Dedifferentiated amniotic fluid mesenchymal stem cell (primary cell): ENCODE results near the gene ASL.
"Not testable (repeated sequence)": the region's sequence is repeated elsewhere in the genome, so short reads cannot be mapped to it uniquely, and the experiment has no call there.

Experiments
- DNase-seq: peaks from one replicate; pipeline ENCODE4 v3.0.0-alpha.2; 2016; ENCODE audit errors: extremely low spot score

The ASL gene

GRCh38 chr7:66075590-66076461, at the start of gene ASL:
ASL (plus strand) TSS chr7:66075819; CDS start chr7:66076082, 263 bp downstream.
- peak; percentile 85 for DNase-seq

GRCh38 chr7:66028342-66028741, 47.3 kb upstream of the ASL start:
- DNase-seq = not testable (repeated sequence)

DNA sequence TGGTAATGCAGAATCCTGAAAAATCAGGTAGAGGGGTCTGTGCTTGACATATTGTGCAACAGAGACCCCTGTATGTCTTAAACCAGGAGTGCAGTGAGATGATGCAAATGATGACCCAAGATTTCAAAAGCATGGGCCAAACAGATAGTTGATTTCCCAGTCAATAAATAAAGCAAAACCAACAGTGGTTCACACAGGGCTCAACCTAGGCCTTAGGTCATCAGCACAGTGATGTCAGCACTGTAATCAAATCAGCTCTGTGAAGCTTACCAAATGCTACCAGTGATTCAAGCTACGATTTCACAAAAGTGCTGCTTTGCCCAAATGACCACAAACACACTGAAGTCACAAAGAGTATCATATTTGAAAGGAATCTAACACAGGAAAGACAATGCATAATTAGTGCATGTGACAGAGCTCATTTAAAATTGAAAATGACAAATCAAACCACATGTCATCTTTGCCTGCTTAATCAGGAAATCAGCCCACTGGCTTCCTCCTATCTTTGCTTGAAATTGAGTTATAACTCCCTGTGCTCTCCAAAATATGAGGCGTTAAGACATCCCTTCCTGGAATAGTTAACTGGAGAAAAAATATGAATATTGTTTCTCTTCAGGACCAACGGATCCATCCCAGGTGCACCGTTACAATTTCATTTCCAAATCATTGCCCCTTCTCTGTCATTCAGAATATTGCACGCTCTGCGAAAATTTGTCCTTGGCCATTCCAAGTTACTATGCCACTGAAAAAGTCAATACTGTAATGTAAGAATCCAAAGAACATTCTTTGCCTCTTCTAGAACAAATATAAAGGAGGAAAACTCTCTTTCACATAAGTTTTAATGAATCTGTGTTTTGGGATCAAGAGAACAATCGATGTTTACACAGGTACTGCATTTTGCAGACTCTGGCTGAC, 41.9 kb upstream of the ASL start:
- no peak for DNase-seq

GRCh38 chr7:66034436-66035010, 41.1 kb upstream of the ASL start:
- DNase-seq = peak; percentile 17

DNA sequence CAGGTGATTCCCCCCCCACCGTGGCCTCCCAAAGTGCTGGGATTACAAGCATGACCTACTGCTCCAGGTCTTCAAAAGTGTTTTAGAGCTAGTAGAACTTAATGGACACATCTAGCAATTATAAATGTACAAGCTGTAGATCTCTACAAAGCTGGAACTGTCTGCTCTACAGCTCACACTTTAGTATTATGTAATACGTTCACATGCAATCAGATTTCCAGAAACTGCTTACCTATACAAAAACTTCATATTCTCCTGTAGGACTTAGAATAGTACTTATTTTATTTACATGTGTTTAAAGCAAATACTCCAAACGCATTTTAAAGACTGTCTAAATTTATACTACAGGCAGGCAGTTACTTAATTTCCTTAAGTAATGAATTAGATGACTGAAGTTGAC, 39.2 kb upstream of the ASL start:
- no peak for DNase-seq

GRCh38 chr7:66036788-66037187, 38.8 kb upstream of the ASL start:
- DNase-seq = no peak

DNA sequence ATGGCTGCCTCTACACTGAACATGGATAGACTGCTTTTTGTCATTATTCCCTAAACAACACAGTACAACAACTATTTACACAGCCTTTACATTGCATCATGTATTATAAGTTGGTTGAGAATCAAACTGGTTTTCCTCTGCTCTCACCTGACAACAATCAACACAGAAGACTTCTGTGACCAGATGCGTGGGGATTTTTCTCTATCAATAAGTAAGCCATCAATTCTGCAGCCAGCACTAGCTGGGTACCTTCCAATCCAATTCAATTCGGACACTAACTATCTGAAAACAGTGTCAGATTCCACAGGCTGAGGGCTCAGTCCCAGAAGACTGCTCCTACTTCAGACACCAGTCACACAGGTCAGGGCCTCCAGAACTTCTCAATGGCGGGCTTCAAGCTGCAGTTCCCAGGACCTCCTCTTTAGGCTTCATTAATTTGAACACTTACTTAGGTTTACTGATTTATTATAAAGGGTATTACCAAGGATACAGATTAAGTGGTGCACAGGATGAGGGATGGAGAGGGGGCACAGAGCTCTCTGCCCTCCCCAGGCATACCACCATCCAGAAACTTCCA, 36.4 kb upstream of the ASL start:
- no peak for DNase-seq

GRCh38 chr7:66043681-66044497, 31.7 kb upstream of the ASL start:
- no peak for DNase-seq

DNA sequence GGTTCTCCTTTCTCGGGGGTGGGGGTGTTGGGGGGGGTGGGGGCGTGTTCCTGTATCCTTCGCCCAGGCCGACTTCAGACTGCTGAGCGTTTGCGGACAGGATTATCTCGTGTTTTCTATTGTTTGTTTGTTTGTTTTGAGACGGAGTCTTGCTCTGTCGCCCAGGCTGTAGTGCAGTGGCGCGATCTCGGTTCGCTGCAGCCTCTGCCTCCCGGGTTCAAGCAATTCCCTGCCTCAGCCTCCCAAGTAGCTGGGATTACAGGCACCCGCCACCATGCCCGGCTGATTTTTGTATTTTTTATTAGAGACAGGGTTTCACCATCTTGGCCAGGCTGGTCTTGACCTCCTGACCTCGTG, 31.1 kb upstream of the ASL start:
- not testable (repeated sequence) for DNase-seq

DNA sequence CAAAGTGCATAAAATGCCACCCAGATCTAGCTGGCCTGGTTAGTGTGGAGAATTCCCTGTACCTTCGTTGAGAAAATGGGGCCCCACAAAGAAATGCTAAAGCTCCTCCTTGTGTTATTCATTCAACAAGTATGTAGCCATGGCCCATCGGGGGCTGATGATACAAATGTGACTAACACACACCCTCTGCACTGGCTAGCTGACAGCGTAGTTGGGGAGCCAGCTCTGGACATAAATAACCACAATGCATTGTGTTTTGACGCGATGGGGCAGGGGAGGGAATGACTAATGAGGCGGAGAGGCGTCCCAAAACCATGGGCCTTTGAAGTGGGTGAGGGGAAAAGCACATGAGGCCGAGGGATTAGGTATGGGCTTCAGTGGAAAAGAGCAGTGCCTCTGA, 28.2 kb upstream of the ASL start:
- DNase-seq = peak; percentile 67

GRCh38 chr7:66049886-66050285, 25.7 kb upstream of the ASL start:
- DNase-seq = not testable (repeated sequence)

DNA sequence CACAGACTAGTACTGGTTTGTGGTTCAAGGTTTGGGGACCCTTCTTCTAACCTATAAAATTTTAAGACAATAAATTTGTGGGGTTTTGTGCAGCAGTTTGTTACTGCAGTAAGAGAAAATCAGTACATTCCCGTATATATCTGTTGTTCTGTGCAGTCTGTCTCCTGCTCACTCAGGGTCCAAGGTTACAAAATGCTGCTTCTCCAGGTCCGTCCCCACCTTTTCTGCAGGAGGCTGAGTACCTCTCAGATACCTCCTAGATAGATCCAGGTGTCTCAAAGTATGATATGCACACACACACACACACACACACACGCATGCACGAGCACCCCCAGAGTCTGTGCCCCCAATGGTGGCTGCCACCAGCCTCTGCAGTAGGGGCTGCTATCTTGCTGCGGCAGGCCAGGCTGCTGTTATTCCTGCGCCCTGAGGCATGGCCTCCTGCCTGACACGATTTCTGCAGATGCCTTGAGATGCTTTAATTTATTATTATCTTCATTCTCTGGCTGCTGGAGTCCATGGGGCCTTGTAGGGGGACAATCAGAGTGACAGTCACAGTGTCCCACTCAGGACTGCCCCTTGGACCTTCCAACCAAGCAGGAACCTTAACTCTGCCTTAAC, 25.2 kb upstream of the ASL start:
- no peak for DNase-seq

DNA sequence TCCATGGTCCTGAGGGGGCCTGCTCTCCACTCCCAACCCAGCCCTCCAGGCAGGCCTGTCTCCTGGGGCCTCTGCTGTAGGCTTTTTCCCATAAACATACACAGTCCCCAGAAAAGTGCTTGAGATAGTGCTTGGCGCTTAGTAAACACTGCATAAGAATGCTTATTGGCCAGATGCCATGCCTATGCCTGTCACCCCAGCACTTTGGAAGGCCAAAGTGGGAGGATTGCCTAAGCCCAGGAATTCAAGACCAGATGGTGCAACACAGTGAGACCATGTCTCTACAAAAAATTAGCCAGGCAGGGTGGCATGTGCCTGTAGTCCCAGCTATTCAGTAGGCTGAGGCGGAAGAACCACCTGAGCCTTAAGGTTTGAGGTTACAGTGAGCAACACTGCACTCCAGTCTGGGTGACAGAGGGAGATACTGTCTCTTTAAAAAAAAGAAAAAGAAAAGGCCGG, 24.6 kb upstream of the ASL start:
- DNase-seq = peak; percentile 87

- DNase-seq = no peak
Measured at GRCh38 chr7:66052447-66052846, 23.2 kb upstream of the ASL start.

- DNase-seq = no peak
Measured at GRCh38 chr7:66054063-66054462, 21.6 kb upstream of the ASL start.

- no peak for DNase-seq
Measured at GRCh38 chr7:66055321-66055956, 20.2 kb upstream of the ASL start.

DNA sequence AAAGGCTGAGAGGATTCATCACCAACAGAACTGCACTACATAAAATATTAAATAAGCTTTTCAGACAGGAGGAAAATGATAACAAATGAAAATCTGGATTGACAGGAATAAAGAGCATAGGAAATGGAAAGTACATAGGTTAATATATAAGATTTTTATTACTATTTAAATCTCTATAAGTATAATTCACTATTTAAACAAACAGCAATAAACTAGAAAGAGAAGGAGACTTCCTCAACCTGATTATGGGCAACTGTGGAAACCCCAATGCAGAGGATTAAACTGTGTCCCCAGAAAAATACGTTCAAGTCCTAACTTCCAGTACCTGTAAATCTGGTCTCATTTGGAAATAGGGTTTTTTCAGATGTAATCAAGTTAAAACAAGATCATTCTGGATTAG, 14.8 kb upstream of the ASL start:
- DNase-seq = no peak

DNA sequence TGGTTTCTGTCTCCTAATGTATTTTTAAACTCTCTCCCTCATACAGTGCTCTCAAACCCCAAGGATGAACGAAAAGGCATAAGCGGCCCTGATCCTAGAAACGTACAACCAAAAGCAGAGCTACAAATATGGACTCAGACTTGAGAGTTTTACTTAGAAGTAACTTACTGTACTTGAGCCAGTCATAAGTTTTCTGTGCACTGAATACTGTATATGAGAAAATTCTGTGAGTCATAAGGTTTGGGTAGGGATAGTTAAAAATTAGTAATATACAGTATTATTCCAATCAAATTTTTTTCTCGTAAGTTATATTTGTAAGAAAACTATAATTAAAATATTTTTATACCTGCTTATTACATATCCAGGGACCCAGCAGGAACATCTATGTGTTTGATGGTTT, 5.9 kb upstream of the ASL start:
- no peak for DNase-seq

- DNase-seq = no peak
Measured at GRCh38 chr7:66070222-66070621, 5.4 kb upstream of the ASL start.

DNA sequence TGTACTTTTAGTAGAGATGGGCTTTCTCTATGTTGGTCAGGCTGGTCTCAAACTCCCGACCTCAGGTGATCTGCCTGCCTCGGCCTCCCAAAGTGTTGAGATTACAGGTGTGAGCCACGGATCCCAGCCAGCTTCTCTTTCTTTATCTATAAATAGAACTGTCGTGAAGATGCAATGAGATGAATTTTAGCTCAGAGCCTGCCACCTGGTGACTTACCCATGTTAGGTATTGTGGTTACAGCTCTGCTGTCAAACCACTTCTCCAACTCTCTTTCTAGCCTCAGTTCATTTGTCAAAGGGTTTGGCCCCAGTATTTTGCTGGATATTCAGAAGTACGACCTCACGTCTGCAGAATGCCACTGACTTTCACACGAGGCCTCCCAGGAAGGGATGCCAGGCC, 3.4 kb upstream of the ASL start:
- DNase-seq = not testable (repeated sequence)
